Measurements from ENCODE around the gene CHAF1A.

Gene CHAF1A

GRCh38 chr19:4464815-4465581 is 62.6 kb downstream of the CHAF1A start:
- Histone ChIP-seq H3K9ac (ENCODE audit: low read length) (no peak overlapping the region), H3K4me1 (ENCODE audit: insufficient read depth, low read length) (no peaks in the 10 kb centered on the region), H3K4me3 (ENCODE audit: low read depth in 1 of 2, low read length in 2 of 2) (no peak overlapping the region), H3K9me3 (ENCODE audit: low read length) (no peaks in the 10 kb centered on the region), H3K36me3 (ENCODE audit: insufficient read depth, low read length) (no peaks in the 10 kb centered on the region), H3K27me3 (ENCODE audit: control insufficient read depth in 1 of 2, insufficient read depth in 2 of 2, low read length in 2 of 2) (no peaks in the 10 kb centered on the region), H3K27ac (ENCODE audit: low read depth, low read length) (no peak overlapping the region)

DNA sequence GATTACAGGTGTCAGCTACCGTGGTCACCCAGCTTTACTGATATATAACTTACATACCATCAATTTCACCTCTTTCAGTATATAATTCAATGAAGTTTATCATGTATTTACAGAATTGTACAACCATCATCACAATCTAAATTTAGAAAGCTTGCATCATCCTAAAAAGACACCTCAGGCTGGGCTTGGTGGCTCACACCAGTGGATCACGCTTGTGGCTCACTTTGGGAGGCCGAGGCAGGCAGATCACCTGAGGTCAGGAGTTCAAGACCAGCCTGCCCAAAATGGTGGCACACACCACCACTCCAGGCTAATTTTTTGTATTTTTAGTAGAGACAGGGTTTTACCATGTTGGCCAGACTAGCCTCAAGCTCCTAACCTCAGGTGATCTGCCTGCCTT is 65.4 kb downstream of the CHAF1A start:
- H3K9me3 ChIP-seq (ENCODE audit: low read length), result no peaks in the 10 kb centered on the region
- H3K27me3 ChIP-seq (ENCODE audit: control insufficient read depth in 1 of 2, insufficient read depth in 2 of 2, low read length in 2 of 2), result no peaks in the 10 kb centered on the region
- no peak overlapping the region for H3K4me3 ChIP-seq (ENCODE audit: low read depth in 1 of 2, low read length in 2 of 2)
- H3K9ac ChIP-seq (ENCODE audit: low read length), result no peak overlapping the region
- no peak overlapping the region for H3K27ac ChIP-seq (ENCODE audit: low read depth, low read length)
- no peaks in the 10 kb centered on the region for H3K4me1 ChIP-seq (ENCODE audit: insufficient read depth, low read length)
- no peaks in the 10 kb centered on the region for H3K36me3 ChIP-seq (ENCODE audit: insufficient read depth, low read length)

GRCh38 chr19:4471403-4472173 is 69.1 kb downstream of the CHAF1A start:
- Histone ChIP-seq H3K27me3 (ENCODE audit: control insufficient read depth in 1 of 2, insufficient read depth in 2 of 2, low read length in 2 of 2) (no peaks in the 10 kb centered on the region), H3K9me3 (ENCODE audit: low read length) (no peaks in the 10 kb centered on the region), H3K4me3 (ENCODE audit: low read depth in 1 of 2, low read length in 2 of 2) (peak overlapping the region; percentile 66 to 78), H3K4me1 (ENCODE audit: insufficient read depth, low read length) (peaks cover 21% of the 10 kb centered on the region), H3K9ac (ENCODE audit: low read length) (peak overlapping the region; percentile 44), H3K27ac (ENCODE audit: low read depth, low read length) (peak overlapping the region; percentile 92), H3K36me3 (ENCODE audit: insufficient read depth, low read length) (peaks cover 4% of the 10 kb centered on the region)

GRCh38 chr19:4472174-4472974 is 69.9 kb downstream of the CHAF1A start, which contains the start of gene HDGFL2:
Gene HDGFL2 (plus strand): TSS chr19:4472297. CDS start chr19:4472351, 54 bp downstream.
- no peaks in the 10 kb centered on the region for H3K9me3 ChIP-seq (ENCODE audit: low read length)
- H3K9ac ChIP-seq (ENCODE audit: low read length), result peak within 1 kb of the TSS; percentile 49
- H3K4me1 ChIP-seq (ENCODE audit: insufficient read depth, low read length), result peaks cover 21% of the 10 kb centered on the region
- peak within 1 kb of the TSS; percentile 92 for H3K27ac ChIP-seq (ENCODE audit: low read depth, low read length)
- peaks cover 12% of the 10 kb centered on the region for H3K36me3 ChIP-seq (ENCODE audit: insufficient read depth, low read length)
- no peaks in the 10 kb centered on the region for H3K27me3 ChIP-seq (ENCODE audit: control insufficient read depth in 1 of 2, insufficient read depth in 2 of 2, low read length in 2 of 2)
- peak within 1 kb of the TSS; percentile 68 to 78 for H3K4me3 ChIP-seq (ENCODE audit: low read depth in 1 of 2, low read length in 2 of 2)

- Histone ChIP-seq H3K36me3 (ENCODE audit: insufficient read depth, low read length) (peaks cover 13% of the 10 kb centered on the region), H3K9me3 (ENCODE audit: low read length) (no peaks in the 10 kb centered on the region), H3K27ac (ENCODE audit: low read depth, low read length) (peak overlapping the region; percentile 48), H3K9ac (ENCODE audit: low read length) (peak overlapping the region; percentile 49), H3K4me1 (ENCODE audit: insufficient read depth, low read length) (peaks cover 21% of the 10 kb centered on the region), H3K27me3 (ENCODE audit: control insufficient read depth in 1 of 2, insufficient read depth in 2 of 2, low read length in 2 of 2) (no peaks in the 10 kb centered on the region), H3K4me3 (ENCODE audit: low read depth in 1 of 2, low read length in 2 of 2) (peak overlapping the region; percentile 68 to 78)
Observed at GRCh38 chr19:4473011-4473762, 70.7 kb downstream of the CHAF1A start.

- Histone ChIP-seq H3K27me3 (ENCODE audit: control insufficient read depth in 1 of 2, insufficient read depth in 2 of 2, low read length in 2 of 2) (no peaks in the 10 kb centered on the region), H3K27ac (ENCODE audit: low read depth, low read length) (peak overlapping the region; percentile 27), H3K36me3 (ENCODE audit: insufficient read depth, low read length) (peaks cover 13% of the 10 kb centered on the region), H3K4me3 (ENCODE audit: low read depth in 1 of 2, low read length in 2 of 2) (peak overlapping the region in 1 of 2 donors; percentile 28), H3K9me3 (ENCODE audit: low read length) (no peaks in the 10 kb centered on the region), H3K4me1 (ENCODE audit: insufficient read depth, low read length) (peaks cover 21% of the 10 kb centered on the region), H3K9ac (ENCODE audit: low read length) (no peak overlapping the region)
Observed at GRCh38 chr19:4473763-4474513, 71.5 kb downstream of the CHAF1A start.

DNA sequence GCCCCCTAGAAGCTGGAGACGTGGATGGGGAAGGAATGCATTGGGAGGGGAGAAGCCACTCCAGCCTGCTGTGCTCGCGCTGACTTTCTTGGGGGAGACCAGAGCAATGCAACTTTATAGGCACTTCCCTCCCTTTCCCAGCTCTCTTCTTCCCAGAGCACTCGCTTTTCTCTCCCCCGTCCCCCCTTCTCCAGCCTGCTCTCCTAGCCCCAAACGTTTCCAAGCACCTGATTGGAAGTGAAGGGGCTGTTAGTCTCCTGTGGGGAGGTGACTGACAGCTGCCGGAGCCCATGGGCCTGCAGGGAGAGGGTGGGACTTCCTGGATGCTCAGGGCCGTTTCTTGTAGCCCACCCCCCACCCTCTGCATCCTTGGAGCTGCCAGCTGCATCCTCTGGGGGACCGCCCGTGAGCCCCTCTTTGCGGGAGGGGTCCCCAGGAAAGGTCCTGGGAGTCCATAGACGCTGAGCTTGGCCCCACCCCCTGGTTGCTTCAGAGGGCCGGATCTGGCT is 72.1 kb downstream of the CHAF1A start:
- Histone ChIP-seq H3K9ac (ENCODE audit: low read length) (no peak overlapping the region), H3K36me3 (ENCODE audit: insufficient read depth, low read length) (peaks cover 13% of the 10 kb centered on the region), H3K27ac (ENCODE audit: low read depth, low read length) (peak overlapping the region; percentile 27), H3K4me1 (ENCODE audit: insufficient read depth, low read length) (peaks cover 21% of the 10 kb centered on the region), H3K4me3 (ENCODE audit: low read depth in 1 of 2, low read length in 2 of 2) (peak overlapping the region in 1 of 2 donors; percentile 28), H3K9me3 (ENCODE audit: low read length) (no peaks in the 10 kb centered on the region), H3K27me3 (ENCODE audit: control insufficient read depth in 1 of 2, insufficient read depth in 2 of 2, low read length in 2 of 2) (no peaks in the 10 kb centered on the region)

- peaks cover 21% of the 10 kb centered on the region for H3K4me1 ChIP-seq (ENCODE audit: insufficient read depth, low read length)
- H3K27ac ChIP-seq (ENCODE audit: low read depth, low read length), result no peak overlapping the region
- no peaks in the 10 kb centered on the region for H3K27me3 ChIP-seq (ENCODE audit: control insufficient read depth in 1 of 2, insufficient read depth in 2 of 2, low read length in 2 of 2)
- no peaks in the 10 kb centered on the region for H3K9me3 ChIP-seq (ENCODE audit: low read length)
- H3K36me3 ChIP-seq (ENCODE audit: insufficient read depth, low read length), result peaks cover 13% of the 10 kb centered on the region
- no peak overlapping the region for H3K4me3 ChIP-seq (ENCODE audit: low read depth in 1 of 2, low read length in 2 of 2)
- no peak overlapping the region for H3K9ac ChIP-seq (ENCODE audit: low read length)
Observed at GRCh38 chr19:4477034-4477801, 74.8 kb downstream of the CHAF1A start.

DNA sequence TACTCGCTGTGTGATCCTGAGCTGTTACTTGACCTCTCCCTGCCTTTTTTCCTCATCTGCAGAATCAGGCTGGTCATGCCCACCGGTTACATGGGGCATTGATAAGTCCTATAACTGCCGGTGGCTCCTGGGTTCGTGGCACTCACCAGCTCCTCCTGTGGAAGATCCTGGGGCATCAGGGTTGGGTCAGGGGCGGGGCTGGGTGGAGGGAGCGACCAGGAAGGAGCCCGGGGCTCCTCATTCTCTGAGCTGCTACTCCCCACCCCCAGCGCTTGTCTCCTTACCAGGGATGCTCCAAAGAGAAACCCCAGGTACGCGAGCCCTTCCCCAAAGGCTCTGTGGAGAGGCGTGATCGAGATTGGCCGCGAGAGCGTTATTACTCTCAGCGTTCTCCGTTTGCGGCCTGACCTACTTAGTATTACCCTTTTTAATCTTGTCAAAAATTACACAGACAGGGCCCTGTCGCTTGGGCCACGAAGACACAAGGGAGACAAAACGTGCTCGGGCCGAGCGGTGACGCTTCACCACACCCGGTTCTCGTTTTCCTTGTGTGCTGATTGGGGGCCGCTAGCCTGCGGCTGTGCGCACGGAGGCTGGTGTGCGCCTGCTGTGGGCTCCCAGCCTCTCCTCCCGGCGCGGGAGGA is 80.4 kb downstream of the CHAF1A start:
- Histone ChIP-seq H3K27me3 (ENCODE audit: control insufficient read depth in 1 of 2, insufficient read depth in 2 of 2, low read length in 2 of 2) (no peaks in the 10 kb centered on the region), H3K9ac (ENCODE audit: low read length) (no peak overlapping the region), H3K4me1 (ENCODE audit: insufficient read depth, low read length) (no peaks in the 10 kb centered on the region), H3K27ac (ENCODE audit: low read depth, low read length) (no peak overlapping the region), H3K9me3 (ENCODE audit: low read length) (no peaks in the 10 kb centered on the region), H3K36me3 (ENCODE audit: insufficient read depth, low read length) (no peaks in the 10 kb centered on the region), H3K4me3 (ENCODE audit: low read depth in 1 of 2, low read length in 2 of 2) (no peak overlapping the region)

Data from muscle layer of colon (tissue), 2 donors.